IMR-90 (cell line): ENCODE data around the gene PITRM1. TPM values are rescaled to one million over a fixed set of nuclear protein-coding genes. Genes with fewer than 3 reads are reported as not detected.

Experiments
- ATAC-seq: fragments of 200-7000 bp; cut with Tn5 transposase; 2 replicates; pipeline ENCODE4 v1.9.1; 2020; ENCODE audit warnings: low read depth, mild to moderate bottlenecking, moderate library complexity
- BruUV-seq: library from RNA; stranded (reverse); fragments of 400-500 nt; replicated peaks from 2 replicates; lab custom pipeline; 2021; lab: Mats Ljungman, UMichigan
- CTCF ChIA-PET: fragments of 300-600 bp; formaldehyde crosslinking; extraction: SDS; loops from one replicate; lab custom pipeline; 2021; ENCODE audit warnings: antibody characterized with exemption; lab: Yijun Ruan, JAX
- POLR2A ChIA-PET: fragments of 300-600 bp; sonication (Branson Sonifier 250); formaldehyde crosslinking; loops from one replicate; lab custom pipeline; 2022; ENCODE audit warnings: antibody characterized with exemption; ENCODE audit not compliant: unreplicated experiment; lab: Charles Lee
- DNase-seq: peaks from one replicate; pipeline ENCODE4 v3.0.0; 2013
- H2AFZ ChIP-seq: replicated peaks from 2 replicates; pipeline ENCODE3; 2013; ENCODE audit warnings: low read length, mild to moderate bottlenecking; ENCODE audit not compliant: poor library complexity
- H2AK5ac ChIP-seq: 2 replicates; pipeline ENCODE4 v1.6.1; 2013; ENCODE audit warnings: low read depth, low read length, inconsistent platforms
- H2AK9ac ChIP-seq: replicated peaks from 2 replicates; pipeline ENCODE3; 2013; ENCODE audit warnings: mild to moderate bottlenecking, low read depth, low read length, moderate library complexity; ENCODE audit not compliant: poor library complexity
- H2BK120ac ChIP-seq: 2 replicates; pipeline ENCODE4 v1.6.1; 2013; ENCODE audit warnings: low read depth, low read length, inconsistent platforms
- H2BK15ac ChIP-seq: 3 replicates; pipeline ENCODE4 v1.6.1; 2013; ENCODE audit warnings: low read depth, low read length, inconsistent platforms
- H2BK20ac ChIP-seq: 2 replicates; pipeline ENCODE4 v1.6.1; 2013; ENCODE audit warnings: low read depth, mild to moderate bottlenecking, inconsistent platforms, low read length, moderate library complexity
- H2BK5ac ChIP-seq: 2 replicates; pipeline ENCODE4 v1.6.1; 2013; ENCODE audit warnings: mild to moderate bottlenecking, low read depth, low read length, inconsistent platforms; ENCODE audit not compliant: poor library complexity, severe bottlenecking
- H3K14ac ChIP-seq: replicated peaks from 2 replicates; pipeline ENCODE4 v1.6.1; 2013; ENCODE audit warnings: low read depth, low read length, inconsistent platforms
- H3K18ac ChIP-seq: 2 replicates; pipeline ENCODE4 v1.6.1; 2013; ENCODE audit warnings: low read depth, low read length, control low read depth
- H3K23ac ChIP-seq: 2 replicates; pipeline ENCODE4 v1.6.1; 2013; ENCODE audit warnings: low read depth, low read length, inconsistent platforms
- H3K27ac ChIP-seq: 2 replicates; pipeline ENCODE4 v1.5.1; 2013; ENCODE audit warnings: mild to moderate bottlenecking, control low read depth, low read length; ENCODE audit not compliant: insufficient read depth
- H3K27me3 ChIP-seq: 2 replicates; pipeline ENCODE4 v1.6.1; 2013; ENCODE audit warnings: low read length; ENCODE audit not compliant: control insufficient read depth, insufficient read depth
- H3K36me3 ChIP-seq: 2 replicates; pipeline ENCODE4 v1.6.1; 2013; ENCODE audit warnings: low read length, mixed read lengths; ENCODE audit not compliant: control insufficient read depth, insufficient read depth
- H3K4ac ChIP-seq: 2 replicates; pipeline ENCODE4 v1.6.1; 2013; ENCODE audit warnings: low read depth, low read length, inconsistent platforms
- H3K4me1 ChIP-seq: 2 replicates; pipeline ENCODE4 v1.6.1; 2013; ENCODE audit warnings: low read length, mixed read lengths; ENCODE audit not compliant: control insufficient read depth, insufficient read depth
- H3K4me2 ChIP-seq: 2 replicates; pipeline ENCODE4 v1.6.1; 2013; ENCODE audit warnings: low read depth, mild to moderate bottlenecking, control low read depth, low read length, moderate library complexity
- H3K4me3 ChIP-seq: 2 replicates; pipeline ENCODE4 v1.5.1; 2013; ENCODE audit warnings: low read depth, mild to moderate bottlenecking, control low read depth, low read length, moderate library complexity; ENCODE audit not compliant: insufficient read depth
- H3K56ac ChIP-seq: 2 replicates; pipeline ENCODE4 v1.6.1; 2013; ENCODE audit warnings: low read length, inconsistent platforms; ENCODE audit not compliant: insufficient read depth; ENCODE audit errors: extremely low read depth
- H3K79me1 ChIP-seq, 2 experiments: 2 replicates each; pipeline ENCODE4 v1.6.1; 2013; ENCODE audit warnings: low read length in 2 of 2, inconsistent platforms in 1 of 2, low read depth in 1 of 2
- H3K9ac ChIP-seq: 2 replicates; pipeline ENCODE4 v1.6.1; 2013; ENCODE audit warnings: low read depth, low read length, control low read depth
- H3K9me1 ChIP-seq: 2 replicates; pipeline ENCODE4 v1.6.1; 2013; ENCODE audit warnings: low read length, inconsistent platforms; ENCODE audit not compliant: insufficient read depth
- H3K9me3 ChIP-seq: 2 replicates; pipeline ENCODE4 v1.6.1; 2013; ENCODE audit warnings: low read length; ENCODE audit not compliant: control insufficient read depth, insufficient read depth
- H4K20me1 ChIP-seq: 2 replicates; pipeline ENCODE4 v1.6.1; 2013; ENCODE audit warnings: low read length, inconsistent platforms; ENCODE audit not compliant: insufficient read depth
- H4K5ac ChIP-seq: 2 replicates; pipeline ENCODE4 v1.6.1; 2013; ENCODE audit warnings: mild to moderate bottlenecking, low read depth, low read length, control low read depth
- H4K8ac ChIP-seq, 2 experiments: 2 replicates each; pipeline ENCODE4 v1.6.1; 2013; ENCODE audit warnings: low read depth in 2 of 2, low read length in 2 of 2, control low read depth in 1 of 2, inconsistent platforms in 1 of 2
- H4K91ac ChIP-seq: 2 replicates; pipeline ENCODE4 v1.6.1; 2013; ENCODE audit warnings: low read depth, low read length, inconsistent platforms; ENCODE audit not compliant: insufficient read depth
- BHLHE40 ChIP-seq: fragments of 150-350 bp; IDR thresholded peaks from 2 replicates; pipeline ENCODE4 v1.6.1; 2016; ENCODE audit warnings: mild to moderate bottlenecking, low read depth, low read length
- CEBPB ChIP-seq: IDR thresholded peaks from 2 replicates; pipeline ENCODE4 v1.6.1; 2012; ENCODE audit warnings: low read depth, low read length, improper control_type of control experiment
- POLR2A ChIP-seq: IDR thresholded peaks from 2 replicates; pipeline ENCODE4 v1.6.1; 2012; ENCODE audit warnings: mild to moderate bottlenecking, low read depth, low read length
- WGBS, 2 experiments: methylation state at CpG; one replicate each; pipeline versions ENCODE4 v1.1.5 to v1.1.7; 2013; ENCODE audit warnings: missing lambda C conversion rate in 2 of 2; ENCODE audit not compliant: insufficient read length in 1 of 2; ENCODE audit errors: extremely low coverage in 2 of 2; 5-methylcytosine and 5-hydroxymethylcytosine counted together
- dilution Hi-C: fragments of 300-500 bp; cut with HindIII; formaldehyde crosslinking; loops from one replicate; pipeline ENCODE4 v1.14.3; 2018; ENCODE audit warnings: low sequenced_read_pairs; ENCODE audit not compliant: unreplicated experiment
- in situ Hi-C: fragments of 300-500 bp; cut with MboI; formaldehyde crosslinking; loops from 3 replicates; pipeline ENCODE4 v1.14.3; 2019; ENCODE audit warnings: low sequenced_read_pairs, inconsistent platforms, mixed read lengths
- intact Hi-C: fragments of 100-400 bp; cut with micrococcal nuclease; formaldehyde crosslinking; loops from 2 replicates; pipeline ENCODE4 v1.10.0; 2022
- polyA plus RNA-seq, 3 experiments: library from polyadenylated mRNA; depleted of rRNA; stranded (reverse); fragments of >200 nt; gene quantifications; 2 replicates each; pipeline ENCODE4 v1.2.3, GENCODE V29; 2012; ENCODE audit warnings: low replicate concordance in 1 of 3
- total RNA-seq: library from RNA; depleted of rRNA; stranded (reverse); fragments of >200 nt; gene quantifications from 2 replicates; pipeline ENCODE4 v1.2.3, GENCODE V29; 2012

The PITRM1 gene
- total and polyA plus RNA-seq, 2 of the 4 experiments (the other 2 are of a cell fraction) = 97.1 to 124 TPM

- Histone ChIP-seq H3K27ac (no peak overlapping the region), H3K36me3 (peaks cover 61% of the 10 kb centered on the region), H3K14ac (no peak overlapping the region), H2BK120ac (no peak overlapping the region), H3K23ac (no peak overlapping the region), H4K8ac (no peak overlapping the region), H3K9me3 (no peaks in the 10 kb centered on the region), H3K27me3 (no peaks in the 10 kb centered on the region), H2AK9ac (no peak overlapping the region), H2AFZ (no peak overlapping the region), H3K9ac (no peak overlapping the region), H3K4me1 (no peaks in the 10 kb centered on the region), H3K56ac (no peak overlapping the region), H3K9me1 (no peaks in the 10 kb centered on the region), H3K4ac (no peak overlapping the region), H3K4me2 (no peak overlapping the region), H4K5ac (no peak overlapping the region), H3K79me1 (peaks cover 17 to 24% of the 10 kb centered on the region in 2 experiments; a peak in 3 of 4 replicates), H2BK15ac (no peak overlapping the region), H4K20me1 (no peaks in the 10 kb centered on the region; the same call in 1 of the 2 replicates), H2BK20ac (no peak overlapping the region), H2BK5ac (no peak overlapping the region), H4K91ac (no peak overlapping the region), H3K4me3 (no peak overlapping the region), H2AK5ac (no peak overlapping the region), H3K18ac (no peak overlapping the region)
- 100% methylated on average over 1 of the region's 10 CpGs; no CpG with 5 or more reads in 1 of the 2 experiments for WGBS, 2 experiments
- BruUV-seq = no TSS peak
- ATAC-seq = no peak
- dilution Hi-C loops (no loop called here), intact Hi-C loops (no loop called here), in situ Hi-C loops (no loop called here)
- ChIA-PET POLR2A (no interaction called here), CTCF (no interaction called here)
- TF ChIP-seq CEBPB (no peak), BHLHE40 (no peak), POLR2A (no peak)
- DNase-seq = no peak
Measured at GRCh38 chr10:3159152-3159551, 13.4 kb downstream of the PITRM1 start.
